Hypothalamus (tissue), 51 donors: ENCODE data around the gene PRKAR2A.
"Not testable (repeated sequence)": the region's sequence is repeated elsewhere in the genome, so short reads cannot be mapped to it uniquely, and the experiment has no call there.

Experiments used
- DNase-seq, 51 donors: peaks; one replicate each; lab custom pipeline; 2025; lab: John Stamatoyannopoulos, UW

The PRKAR2A gene

GRCh38 chr3:48784426-48785120 lies 63.1 kb downstream of the PRKAR2A start:
- peak in 1 of 51 donors; percentile 16 for DNase-seq

- no peak for DNase-seq
Observed at GRCh38 chr3:48783304-48783703, 64.4 kb downstream of the PRKAR2A start.

GRCh38 chr3:48782046-48782445 lies 65.6 kb downstream of the PRKAR2A start:
- DNase-seq = no peak

GRCh38 chr3:48778565-48778964 lies 69.1 kb downstream of the PRKAR2A start:
- DNase-seq = not testable (repeated sequence)

- DNase-seq = no peak
Observed at GRCh38 chr3:48776854-48777253, 70.8 kb downstream of the PRKAR2A start.

- no peak for DNase-seq
Observed at GRCh38 chr3:48770192-48770502, 77.5 kb downstream of the PRKAR2A start.

GRCh38 chr3:48765376-48765775 lies 82.3 kb downstream of the PRKAR2A start:
- peak in 5 of 51 donors; percentile 3 to 26 (median 8) for DNase-seq

- DNase-seq = no peak
Observed at GRCh38 chr3:48762816-48763215, 84.9 kb downstream of the PRKAR2A start.

GRCh38 chr3:48759991-48760540 lies 87.6 kb downstream of the PRKAR2A start:
- not testable (repeated sequence) for DNase-seq

- DNase-seq = not testable (repeated sequence)
Observed at GRCh38 chr3:48759531-48759930, 88.1 kb downstream of the PRKAR2A start.

- DNase-seq = no peak
Observed at GRCh38 chr3:48759071-48759470, 88.6 kb downstream of the PRKAR2A start.

- DNase-seq = no peak
Observed at GRCh38 chr3:48756640-48757039, 91.0 kb downstream of the PRKAR2A start.

GRCh38 chr3:48750856-48751255 lies 96.8 kb downstream of the PRKAR2A start:
- no peak for DNase-seq

GRCh38 chr3:48748754-48749153 lies 98.9 kb downstream of the PRKAR2A start:
- peak in 2 of 51 donors; percentile 4 to 10 for DNase-seq

GRCh38 chr3:48747706-48748105 lies 100.0 kb downstream of the PRKAR2A start:
- DNase-seq = peak in 8 of 51 donors; percentile 6 to 74 (median 14)

GRCh38 chr3:48747015-48747615 lies 100.6 kb downstream of the PRKAR2A start:
- DNase-seq = peak in 12 of 51 donors; percentile 2 to 75 (median 20)

- DNase-seq = no peak
Observed at GRCh38 chr3:48743773-48744172, 103.9 kb downstream of the PRKAR2A start.

- not testable (repeated sequence) for DNase-seq
Observed at GRCh38 chr3:48741226-48741625, 106.4 kb downstream of the PRKAR2A start.

- peak; percentile 27 to 92 (median 81) for DNase-seq
Observed at GRCh38 chr3:48739955-48740823, 107.5 kb downstream of the PRKAR2A start.

- no peak for DNase-seq
Observed at GRCh38 chr3:48739617-48739954, 108.1 kb downstream of the PRKAR2A start.

GRCh38 chr3:48738926-48739616 lies 108.6 kb downstream of the PRKAR2A start:
- no peak for DNase-seq
